ENCODE data around the gene DNAH10. TPM values are rescaled to one million over a fixed set of nuclear protein-coding genes. Genes with fewer than 3 reads are reported as not detected.

DNAH10 gene
- total and polyA plus RNA-seq, 2 of the 13 experiments (the other 11 are each of a cell fraction or from before 2014, with no cell fraction given): 0.01 to 0.02 TPM

DNA sequence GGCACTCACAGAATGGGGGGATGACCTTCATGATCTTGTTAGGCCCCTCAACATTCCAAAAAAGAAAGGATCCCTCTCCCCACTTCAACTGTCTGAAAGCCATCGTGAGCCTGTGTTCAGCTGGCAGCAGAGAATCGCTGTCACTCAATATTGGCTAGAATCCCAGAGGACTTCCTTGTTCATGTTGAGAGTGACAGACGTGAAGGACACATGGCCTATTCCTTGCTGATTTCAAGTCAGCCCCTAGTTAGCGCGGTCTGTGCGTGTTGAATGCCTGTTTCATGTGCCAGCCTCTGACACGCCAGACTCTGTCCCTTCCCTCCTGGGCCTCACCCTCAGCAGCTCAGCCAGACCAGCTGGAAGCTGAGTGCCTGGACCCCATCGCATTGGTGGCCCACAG, 43.1 kb downstream of the DNAH10 start (continued):
- no peak for TF ChIP-seq EED (CRISPR knock-in tag; IDR thresholded peaks at IDR 0.05)
- no peak for TF ChIP-seq NFE2L2 (IDR thresholded peaks at IDR 0.05; ENCODE audit: low read length)
- no peak for TF ChIP-seq KLF12 (CRISPR knock-in tag; IDR thresholded peaks at IDR 0.05; ENCODE audit: borderline replicate concordance)

DNA sequence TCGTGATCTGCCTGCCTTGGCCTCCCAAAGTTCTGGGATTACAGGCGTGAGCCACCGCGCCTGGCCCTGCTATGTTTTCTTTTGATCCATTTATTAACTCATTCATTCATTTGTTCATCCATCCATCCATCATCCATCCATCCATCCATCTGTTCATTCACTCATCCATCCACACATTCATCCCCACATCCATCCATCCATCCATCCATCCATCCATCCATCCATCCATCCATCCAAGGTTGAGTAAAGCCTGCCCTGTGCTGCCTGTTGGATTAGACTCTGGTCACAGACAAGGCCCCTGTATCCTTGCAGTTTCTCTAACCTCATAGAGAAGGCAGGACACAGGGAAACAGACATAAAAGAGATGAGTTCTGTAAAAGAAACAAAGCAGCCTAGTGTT, 44.9 kb downstream of the DNAH10 start:
- no peaks in the 10 kb centered on the region for H3K79me2 ChIP-seq (ENCODE audit: insufficient read depth, low read length)
- ATAC-seq: no peak

More for the DNA sequence above, 44.9 kb downstream of the DNAH10 start:
- no TSS peak for BruUV-seq (replicated peaks)
- Histone ChIP-seq H2AFZ (ENCODE audit: low read length) (no peak overlapping the region), H3K4me2 (ENCODE audit: low read depth, low read length) (no peak overlapping the region), H3K4me3 (replicated peaks in 1 of 3; ENCODE audit: insufficient read depth in 1 of 3, low read depth in 2 of 3, low read length in 3 of 3) (no peak overlapping the region), H4K20me1 (ENCODE audit: insufficient read depth, low read length) (no peaks in the 10 kb centered on the region), H3K27me3 (ENCODE audit: control insufficient read depth in 1 of 2, insufficient read depth in 2 of 2, low read length in 2 of 2) (peaks cover 0 to 3% of the 10 kb centered on the region in 2 experiments; a peak in 1 of 5 replicates), H3K27ac (ENCODE audit: extremely low read length, insufficient read depth, low read length) (no peak overlapping the region), H3K36me3 (replicated peaks in 1 of 2; ENCODE audit: control insufficient read depth in 1 of 2, insufficient read depth in 2 of 2, low read length in 2 of 2) (no peaks in the 10 kb centered on the region), H3K9ac (ENCODE audit: insufficient read depth, low read depth, low read length) (no peak overlapping the region), H3K4me1 (ENCODE audit: insufficient read depth, low read length) (no peaks in the 10 kb centered on the region), H3K9me3 (ENCODE audit: low read length) (no peaks in the 10 kb centered on the region)
- no peak for FAIRE-seq
- ChIA-PET POLR2A (no interaction called here), CTCF (ENCODE audit: low intra/inter-chr PET ratio, low total read pairs) (no interaction called here)
- TF ChIP-seq ZNF432 (CRISPR knock-in tag; IDR thresholded peaks at IDR 0.05; ENCODE audit: borderline replicate concordance): no peak
- no peak for TF ChIP-seq ZNF501 (CRISPR knock-in tag; IDR thresholded peaks at IDR 0.05)
- TF ChIP-seq HES4 (CRISPR knock-in tag; IDR thresholded peaks at IDR 0.05; ENCODE audit: borderline replicate concordance): no peak
- TF ChIP-seq, protein P1, sequence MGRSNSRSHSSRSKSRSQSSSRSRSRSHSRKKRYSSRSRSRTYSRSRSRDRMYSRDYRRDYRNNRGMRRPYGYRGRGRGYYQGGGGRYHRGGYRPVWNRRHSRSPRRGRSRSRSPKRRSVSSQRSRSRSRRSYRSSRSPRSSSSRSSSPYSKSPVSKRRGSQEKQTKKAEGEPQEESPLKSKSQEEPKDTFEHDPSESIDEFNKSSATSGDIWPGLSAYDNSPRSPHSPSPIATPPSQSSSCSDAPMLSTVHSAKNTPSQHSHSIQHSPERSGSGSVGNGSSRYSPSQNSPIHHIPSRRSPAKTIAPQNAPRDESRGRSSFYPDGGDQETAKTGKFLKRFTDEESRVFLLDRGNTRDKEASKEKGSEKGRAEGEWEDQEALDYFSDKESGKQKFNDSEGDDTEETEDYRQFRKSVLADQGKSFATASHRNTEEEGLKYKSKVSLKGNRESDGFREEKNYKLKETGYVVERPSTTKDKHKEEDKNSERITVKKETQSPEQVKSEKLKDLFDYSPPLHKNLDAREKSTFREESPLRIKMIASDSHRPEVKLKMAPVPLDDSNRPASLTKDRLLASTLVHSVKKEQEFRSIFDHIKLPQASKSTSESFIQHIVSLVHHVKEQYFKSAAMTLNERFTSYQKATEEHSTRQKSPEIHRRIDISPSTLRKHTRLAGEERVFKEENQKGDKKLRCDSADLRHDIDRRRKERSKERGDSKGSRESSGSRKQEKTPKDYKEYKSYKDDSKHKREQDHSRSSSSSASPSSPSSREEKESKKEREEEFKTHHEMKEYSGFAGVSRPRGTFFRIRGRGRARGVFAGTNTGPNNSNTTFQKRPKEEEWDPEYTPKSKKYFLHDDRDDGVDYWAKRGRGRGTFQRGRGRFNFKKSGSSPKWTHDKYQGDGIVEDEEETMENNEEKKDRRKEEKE (IDR thresholded peaks at IDR 0.05): no peak
- no peak for TF ChIP-seq ZNF607 (CRISPR knock-in tag; IDR thresholded peaks at IDR 0.05; ENCODE audit: borderline replicate concordance)
- no peak for TF ChIP-seq ZNF205 (CRISPR knock-in tag; IDR thresholded peaks at IDR 0.05)
- TF ChIP-seq PRMT3 (CRISPR knock-in tag; IDR thresholded peaks at IDR 0.05; ENCODE audit: borderline replicate concordance, low read depth): no peak
- TF ChIP-seq EED (CRISPR knock-in tag; IDR thresholded peaks at IDR 0.05): no peak
- no peak for TF ChIP-seq SIX1 (CRISPR knock-in tag; IDR thresholded peaks at IDR 0.05; ENCODE audit: borderline replicate concordance)
- no peak for TF ChIP-seq ZNF546 (CRISPR knock-in tag; conservative IDR thresholded peaks at IDR 0.05)
- TF ChIP-seq KLF16 (CRISPR knock-in tag; IDR thresholded peaks at IDR 0.05): no peak
- no peak for TF ChIP-seq CENPX (CRISPR knock-in tag; IDR thresholded peaks at IDR 0.05)
- no peak for TF ChIP-seq ZNF230 (CRISPR knock-in tag; IDR thresholded peaks at IDR 0.05)
- WGBS (ENCODE audit: low lambda C conversion rate): 88% methylated on average over 4 of the region's 4 CpGs
- in situ Hi-C loops (cut with HindIII; ENCODE audit: extremely low pct_ligation_motif_present, low pct_unique_long_range_greater_than_20kb): no loop called here
- intact Hi-C loops (cut with micrococcal nuclease; ENCODE audit: unreplicated experiment): no loop called here
- DNase-seq (ENCODE audit: low spot score): no peak
